Karpas-422 (cell line): ENCODE data around the gene CD4. TPM values are rescaled to one million over a fixed set of nuclear protein-coding genes. Genes with fewer than 3 reads are reported as not detected.
"Not testable (repeated sequence)": the region's sequence is repeated elsewhere in the genome, so short reads cannot be mapped to it uniquely, and the experiment has no call there.

Source experiments
- DNase-seq: peaks from one replicate; pipeline ENCODE4 v3.0.0-alpha.2; 2015
- H2AFZ ChIP-seq: fragments of 200-600 bp; sonication (generic); 2 replicates; pipeline ENCODE4 v1.6.1; 2014; ENCODE audit warnings: antibody characterized with exemption, low read length, mixed read lengths
- H3K27ac ChIP-seq: fragments of 200-600 bp; sonication (generic); 2 replicates; pipeline ENCODE4 v1.5.1; 2014; ENCODE audit warnings: mild to moderate bottlenecking, low read length, moderate library complexity
- H3K27me3 ChIP-seq: fragments of 200-600 bp; sonication (generic); 2 replicates; pipeline ENCODE4 v1.6.1; 2014; ENCODE audit warnings: low read length, mixed read lengths
- H3K36me3 ChIP-seq: fragments of 200-600 bp; sonication (generic); 2 replicates; pipeline ENCODE4 v1.6.1; 2014; ENCODE audit warnings: low read length, mixed read lengths; ENCODE audit not compliant: insufficient read depth
- H3K4me1 ChIP-seq: fragments of 200-600 bp; sonication (generic); 2 replicates; pipeline ENCODE4 v1.6.1; 2014; ENCODE audit warnings: mild to moderate bottlenecking, low read length, mixed read lengths
- H3K4me2 ChIP-seq: fragments of 200-600 bp; sonication (generic); 2 replicates; pipeline ENCODE4 v1.6.1; 2014; ENCODE audit warnings: low read length, low read depth, mild to moderate bottlenecking; ENCODE audit not compliant: poor library complexity, severe bottlenecking
- H3K4me3 ChIP-seq: fragments of 200-600 bp; sonication (generic); 2 replicates; pipeline ENCODE4 v1.5.1; 2014; ENCODE audit warnings: mild to moderate bottlenecking, antibody characterized with exemption, low read length, mixed read lengths
- H3K79me2 ChIP-seq: fragments of 200-600 bp; sonication (generic); 2 replicates; pipeline ENCODE4 v1.6.1; 2014; ENCODE audit warnings: mild to moderate bottlenecking, low read length, mixed read lengths
- H3K9ac ChIP-seq: fragments of 200-600 bp; sonication (generic); 2 replicates; pipeline ENCODE4 v1.6.0; 2014; ENCODE audit warnings: low read length
- H3K9me2 ChIP-seq: fragments of 200-600 bp; sonication (generic), shearing (Covaris generic); replicated peaks from 2 replicates; pipeline ENCODE4 v1.6.0; 2014; ENCODE audit warnings: mild to moderate bottlenecking, low read length, moderate library complexity; ENCODE audit not compliant: insufficient read depth
- H3K9me3 ChIP-seq: fragments of 300-700, 200-600 bp; sonication (generic); 2 replicates; pipeline ENCODE4 v1.6.1; 2014; ENCODE audit warnings: low read length, mixed read lengths
- H4K20me1 ChIP-seq: fragments of 200-600 bp; sonication (generic); 2 replicates; pipeline ENCODE4 v1.6.1; 2014; ENCODE audit warnings: mild to moderate bottlenecking, antibody characterized with exemption, low read length, low read depth; ENCODE audit not compliant: insufficient read depth
- total RNA-seq: library from RNA; depleted of rRNA; stranded (reverse); fragments of >200 nt; shearing (Covaris generic); gene quantifications from 2 replicates; pipeline ENCODE4 v1.2.3, GENCODE V29; 2014; ENCODE audit warnings: low replicate concordance; rRNA removed

Gene CD4
- total RNA-seq, 1 experiment from 2014 or later, result not detected

GRCh38 chr12:6867413-6868210 lies 78.3 kb downstream of the CD4 start, which contains the start of gene TPI1:
Gene TPI1, plus strand, starts transcription at chr12:6867531. Its CDS starts 36 bp downstream, at chr12:6867567.
- no peaks in the 10 kb centered on the region for H3K27me3 ChIP-seq
- H3K4me1 ChIP-seq, result peaks cover 53% of the 10 kb centered on the region
- peak within 1 kb of the TSS; percentile 90 for H3K4me3 ChIP-seq
- no peaks in the 10 kb centered on the region for H3K9me3 ChIP-seq
- H3K4me2 ChIP-seq, result peak within 1 kb of the TSS; percentile 100
- H3K27ac ChIP-seq, result peak within 1 kb of the TSS; percentile 98
- peaks cover 22% of the 10 kb centered on the region for H3K79me2 ChIP-seq
- peak; percentile 93 for DNase-seq
- peak within 1 kb of the TSS; percentile 100 for H3K9ac ChIP-seq
- no peaks in the 10 kb centered on the region for H3K9me2 ChIP-seq
- peaks cover 34% of the 10 kb centered on the region for H4K20me1 ChIP-seq
- H2AFZ ChIP-seq, result no peak within 1 kb of the TSS
- peaks cover 43% of the 10 kb centered on the region for H3K36me3 ChIP-seq

DNA sequence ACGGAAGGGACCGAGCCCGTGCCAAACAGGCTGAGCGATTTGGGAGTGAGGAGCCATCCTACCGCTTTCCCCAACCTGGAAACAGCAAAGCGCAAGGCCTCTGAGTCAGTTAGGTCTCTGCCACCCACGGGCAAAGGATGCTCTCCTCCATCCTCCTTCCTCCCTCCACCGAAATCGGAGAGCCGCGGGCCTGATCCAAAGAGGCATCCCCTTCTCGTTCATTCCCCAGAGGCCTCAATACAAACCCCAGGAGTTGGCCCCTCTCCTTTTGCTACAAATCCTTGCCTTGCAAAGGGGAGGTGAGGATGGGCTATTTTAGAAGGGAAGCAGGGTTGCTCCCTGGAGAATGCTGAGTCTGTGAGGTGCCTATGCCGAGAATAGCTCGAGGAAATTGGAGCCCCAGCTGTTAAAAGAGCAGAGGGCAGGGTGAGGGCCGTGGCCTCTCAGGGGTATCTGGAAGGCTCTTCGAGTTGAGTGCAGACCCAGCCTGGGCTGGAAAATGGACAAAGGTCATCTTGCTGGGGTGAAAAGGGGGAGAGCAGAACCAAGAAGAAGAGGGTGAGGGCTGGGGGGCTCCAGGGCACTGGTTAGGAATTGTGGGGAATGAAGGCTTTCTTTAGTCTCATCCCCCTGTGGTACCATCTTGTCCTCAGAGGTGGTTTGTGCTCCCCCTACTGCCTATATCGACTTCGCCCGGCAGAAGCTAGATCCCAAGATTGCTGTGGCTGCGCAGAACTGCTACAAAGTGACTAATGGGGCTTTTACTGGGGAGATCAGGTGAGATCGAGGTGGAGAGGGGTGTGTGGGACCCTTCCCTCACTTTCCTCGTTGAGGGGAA lies 79.1 kb downstream of the CD4 start:
- peak overlapping the region; percentile 98 for H3K27ac ChIP-seq
- H3K9ac ChIP-seq, result peak overlapping the region; percentile 100
- H2AFZ ChIP-seq, result no peak overlapping the region
- peaks cover 22% of the 10 kb centered on the region for H3K79me2 ChIP-seq
- H4K20me1 ChIP-seq, result peaks cover 38% of the 10 kb centered on the region
- peak; percentile 55 for DNase-seq
- H3K4me1 ChIP-seq, result peaks cover 59% of the 10 kb centered on the region
- peaks cover 37% of the 10 kb centered on the region for H3K36me3 ChIP-seq
- H3K4me2 ChIP-seq, result peak overlapping the region; percentile 100
- H3K9me3 ChIP-seq, result no peaks in the 10 kb centered on the region
- no peaks in the 10 kb centered on the region for H3K9me2 ChIP-seq
- peak overlapping the region; percentile 90 for H3K4me3 ChIP-seq
- H3K27me3 ChIP-seq, result no peaks in the 10 kb centered on the region

GRCh38 chr12:6869049-6870021 lies 80.0 kb downstream of the CD4 start:
- Histone ChIP-seq H3K27ac (peak overlapping the region; percentile 98), H4K20me1 (peaks cover 38% of the 10 kb centered on the region), H2AFZ (no peak overlapping the region), H3K79me2 (peaks cover 27% of the 10 kb centered on the region), H3K4me2 (peak overlapping the region; percentile 100), H3K27me3 (no peaks in the 10 kb centered on the region), H3K9me3 (no peaks in the 10 kb centered on the region), H3K4me1 (peaks cover 63% of the 10 kb centered on the region), H3K4me3 (peak overlapping the region; percentile 90), H3K36me3 (peaks cover 43% of the 10 kb centered on the region), H3K9ac (peak overlapping the region; percentile 100), H3K9me2 (no peaks in the 10 kb centered on the region)
- DNase-seq, result peak; percentile 93

DNA sequence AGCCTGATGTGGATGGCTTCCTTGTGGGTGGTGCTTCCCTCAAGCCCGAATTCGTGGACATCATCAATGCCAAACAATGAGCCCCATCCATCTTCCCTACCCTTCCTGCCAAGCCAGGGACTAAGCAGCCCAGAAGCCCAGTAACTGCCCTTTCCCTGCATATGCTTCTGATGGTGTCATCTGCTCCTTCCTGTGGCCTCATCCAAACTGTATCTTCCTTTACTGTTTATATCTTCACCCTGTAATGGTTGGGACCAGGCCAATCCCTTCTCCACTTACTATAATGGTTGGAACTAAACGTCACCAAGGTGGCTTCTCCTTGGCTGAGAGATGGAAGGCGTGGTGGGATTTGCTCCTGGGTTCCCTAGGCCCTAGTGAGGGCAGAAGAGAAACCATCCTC lies 81.0 kb downstream of the CD4 start:
- not testable (repeated sequence) for H3K27me3 ChIP-seq, DNase-seq, H2AFZ ChIP-seq, H3K9me2 ChIP-seq, H3K9me3 ChIP-seq
- Histone ChIP-seq H3K9ac (peak overlapping the region; percentile 100), H3K4me2 (peak overlapping the region; percentile 100), H3K4me1 (peaks cover 63% of the 10 kb centered on the region), H4K20me1 (peaks cover 38% of the 10 kb centered on the region), H3K4me3 (peak overlapping the region; percentile 90; the same call in 1 of the 2 replicates), H3K79me2 (peaks cover 27% of the 10 kb centered on the region), H3K36me3 (peaks cover 46% of the 10 kb centered on the region), H3K27ac (peak overlapping the region; percentile 57; the same call in 1 of the 2 replicates)

Other genes with a start within 250 kb of the CD4 start
- gene IFFO1, start 233.5 kb upstream of the CD4 start, total RNA-seq, result 8.2 and 14.5 TPM in 2 replicates
- 66.2 and 85.7 TPM in 2 replicates for gene NOP2, start 221.2 kb upstream of the CD4 start, total RNA-seq
- 216 and 315 TPM in 2 replicates for gene CHD4, start 182.1 kb upstream of the CD4 start, total RNA-seq
- 10.3 and 14.6 TPM in 2 replicates for gene LPAR5, start 153.6 kb upstream of the CD4 start, total RNA-seq
- gene ACRBP, start 142.1 kb upstream of the CD4 start, total RNA-seq, result 2.2 and 4.2 TPM in 2 replicates
- 40.1 and 52.9 TPM in 2 replicates for gene ING4, start 126.4 kb upstream of the CD4 start, total RNA-seq
- gene ZNF384, start 100.2 kb upstream of the CD4 start, total RNA-seq, result 35.5 and 39.2 TPM in 2 replicates
- gene PIANP, start 88.7 kb upstream of the CD4 start, total RNA-seq, result not detected in 2 replicates
- 39.2 and 42.9 TPM in 2 replicates for gene COPS7A, start 65.5 kb upstream of the CD4 start, total RNA-seq
- gene MLF2, start 36.4 kb upstream of the CD4 start, total RNA-seq, result 183 and 263 TPM in 2 replicates
- gene PTMS, start 23.2 kb upstream of the CD4 start, total RNA-seq, result 5.0 and 7.3 TPM in 2 replicates
- gene LAG3, start 17.0 kb upstream of the CD4 start, total RNA-seq, result 0.22 and 0.32 TPM in 2 replicates
- not detected in 2 replicates for gene GPR162, start 32.3 kb downstream of the CD4 start, total RNA-seq
- gene P3H3, start 38.9 kb downstream of the CD4 start, total RNA-seq, result 3.1 and 8.3 TPM in 2 replicates
- 14.9 and 27.0 TPM in 2 replicates for gene GNB3, start 51.4 kb downstream of the CD4 start, total RNA-seq
- gene CDCA3, start 61.8 kb downstream of the CD4 start, total RNA-seq, result 47.6 and 70.0 TPM in 2 replicates
- gene USP5, start 62.6 kb downstream of the CD4 start, total RNA-seq, result 36.9 and 66.6 TPM in 2 replicates
- 1,584 and 1,673 TPM in 2 replicates for gene TPI1, start 78.0 kb downstream of the CD4 start, total RNA-seq
- 5.9 and 7.4 TPM in 2 replicates for gene SPSB2, start 83.8 kb downstream of the CD4 start, total RNA-seq
- 8.7 and 9.7 TPM in 2 replicates for gene LRRC23, start 115.3 kb downstream of the CD4 start, total RNA-seq
- 40.3 and 43.1 TPM in 2 replicates for gene ENO2, start 125.1 kb downstream of the CD4 start, total RNA-seq
- 8.8 and 11.7 TPM in 2 replicates for gene ATN1, start 138.4 kb downstream of the CD4 start, total RNA-seq
- gene RNU7-1, start 154.3 kb downstream of the CD4 start, total RNA-seq, result not detected in 2 replicates
- gene C12orf57, start 154.5 kb downstream of the CD4 start, total RNA-seq, result 264 and 402 TPM in 2 replicates
- gene PTPN6, start 161.8 kb downstream of the CD4 start, total RNA-seq, result 411 and 673 TPM in 2 replicates
- 353 and 644 TPM in 2 replicates for gene PHB2, start 181.1 kb downstream of the CD4 start, total RNA-seq
- gene EMG1, start 181.4 kb downstream of the CD4 start, total RNA-seq, result 56.6 and 71.1 TPM in 2 replicates
- 21.6 and 42.7 TPM in 2 replicates for gene LPCAT3, start 228.9 kb downstream of the CD4 start, total RNA-seq